Testis (tissue), 2 donors: ENCODE data around the gene GABBR2.

Source experiments
- POLR2A ChIP-seq: fragments of 450-650 bp; IDR thresholded peaks from one replicate; pipeline ENCODE4 v1.6.1; 2017; ENCODE audit warnings: antibody characterized with exemption, mild to moderate bottlenecking, moderate library complexity
- TF ChIP-seq, protein P1 (sequence below), 3 experiments: fragments of 450-650 bp in 2 of 3; fragments of 200-600 bp in 1 of 3; sonication (generic) in 1 of 3; IDR thresholded peaks; one replicate each; pipeline ENCODE4 v1.5.1; 2016 to 2019; ENCODE audit warnings: antibody characterized with exemption in 3 of 3, mild to moderate bottlenecking in 2 of 3, moderate library complexity in 1 of 3

DNA sequence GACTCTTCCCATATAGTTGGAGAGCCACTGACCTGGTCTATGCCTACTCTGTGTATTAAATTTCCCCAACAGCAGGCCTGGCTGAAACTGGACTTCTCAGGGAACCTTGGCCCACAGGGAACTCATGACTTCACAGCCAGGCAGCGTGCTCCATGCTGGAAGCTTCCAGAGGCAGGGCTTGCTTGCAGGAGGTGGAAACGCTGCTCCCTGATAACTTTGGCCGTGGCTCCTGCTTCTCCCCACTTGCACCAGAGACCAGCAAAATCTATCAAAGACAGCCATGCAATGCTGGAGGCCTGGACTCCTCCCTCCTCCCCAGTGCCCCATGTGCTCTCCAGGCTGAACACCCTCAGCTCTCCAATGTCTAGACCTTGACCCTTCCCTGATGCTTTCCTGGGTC is 137.1 kb downstream of the GABBR2 start:
- no peak for TF ChIP-seq POLR2A
- TF ChIP-seq, protein P1, sequence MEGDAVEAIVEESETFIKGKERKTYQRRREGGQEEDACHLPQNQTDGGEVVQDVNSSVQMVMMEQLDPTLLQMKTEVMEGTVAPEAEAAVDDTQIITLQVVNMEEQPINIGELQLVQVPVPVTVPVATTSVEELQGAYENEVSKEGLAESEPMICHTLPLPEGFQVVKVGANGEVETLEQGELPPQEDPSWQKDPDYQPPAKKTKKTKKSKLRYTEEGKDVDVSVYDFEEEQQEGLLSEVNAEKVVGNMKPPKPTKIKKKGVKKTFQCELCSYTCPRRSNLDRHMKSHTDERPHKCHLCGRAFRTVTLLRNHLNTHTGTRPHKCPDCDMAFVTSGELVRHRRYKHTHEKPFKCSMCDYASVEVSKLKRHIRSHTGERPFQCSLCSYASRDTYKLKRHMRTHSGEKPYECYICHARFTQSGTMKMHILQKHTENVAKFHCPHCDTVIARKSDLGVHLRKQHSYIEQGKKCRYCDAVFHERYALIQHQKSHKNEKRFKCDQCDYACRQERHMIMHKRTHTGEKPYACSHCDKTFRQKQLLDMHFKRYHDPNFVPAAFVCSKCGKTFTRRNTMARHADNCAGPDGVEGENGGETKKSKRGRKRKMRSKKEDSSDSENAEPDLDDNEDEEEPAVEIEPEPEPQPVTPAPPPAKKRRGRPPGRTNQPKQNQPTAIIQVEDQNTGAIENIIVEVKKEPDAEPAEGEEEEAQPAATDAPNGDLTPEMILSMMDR (IDR thresholded peaks at IDR 0.05): no peak
